ENCODE measurements around the gene NEURL1.

Gene NEURL1

DNA sequence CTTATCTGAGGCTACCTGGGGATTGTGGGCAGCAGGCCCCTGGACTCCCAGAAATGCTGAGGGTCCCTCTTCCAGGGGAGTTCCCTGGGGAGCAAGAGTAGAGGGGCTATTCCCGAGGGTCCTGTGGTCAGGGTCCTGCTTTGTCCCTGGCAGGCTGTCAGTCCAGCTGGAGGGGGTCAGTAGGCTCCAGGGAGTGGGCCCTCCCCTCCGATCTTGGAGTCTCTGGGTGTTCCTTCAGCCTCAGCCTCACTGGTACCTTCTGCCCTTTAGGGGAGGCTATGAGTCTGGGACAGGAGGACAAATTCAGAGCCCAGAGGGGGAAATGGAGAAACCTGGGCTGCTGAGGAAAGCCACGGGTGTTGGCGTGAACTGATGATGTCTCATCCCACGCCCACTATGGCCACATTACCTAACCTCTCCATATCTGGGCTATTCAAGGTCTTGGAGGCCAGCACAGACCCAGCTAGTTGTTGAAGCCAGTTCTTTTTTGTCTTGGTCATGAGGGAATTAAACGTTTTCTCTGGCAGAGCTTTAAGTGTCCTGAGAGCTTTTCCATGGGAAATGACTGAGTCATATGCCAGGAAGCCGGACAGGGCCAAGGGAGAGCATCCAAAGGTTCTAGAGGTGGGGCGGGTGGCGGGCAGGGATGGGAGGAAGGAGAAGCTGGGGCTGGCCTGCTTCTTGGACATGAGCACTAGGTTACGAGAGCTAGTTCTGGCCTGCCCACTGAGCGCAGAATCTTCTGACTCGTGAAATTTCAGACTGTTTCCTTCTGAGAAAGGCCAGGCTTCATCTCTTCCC lies 47.5 kb upstream of the NEURL1 start:
- H3K79me2 ChIP-seq (ENCODE audit: insufficient read depth, low read length), result peaks cover 40% of the 10 kb centered on the region
- TF ChIP-seq EZH2phosphoT487 (IDR thresholded peaks at IDR 0.05; ENCODE audit: borderline replicate concordance), result no peak
- TF ChIP-seq, protein P1, sequence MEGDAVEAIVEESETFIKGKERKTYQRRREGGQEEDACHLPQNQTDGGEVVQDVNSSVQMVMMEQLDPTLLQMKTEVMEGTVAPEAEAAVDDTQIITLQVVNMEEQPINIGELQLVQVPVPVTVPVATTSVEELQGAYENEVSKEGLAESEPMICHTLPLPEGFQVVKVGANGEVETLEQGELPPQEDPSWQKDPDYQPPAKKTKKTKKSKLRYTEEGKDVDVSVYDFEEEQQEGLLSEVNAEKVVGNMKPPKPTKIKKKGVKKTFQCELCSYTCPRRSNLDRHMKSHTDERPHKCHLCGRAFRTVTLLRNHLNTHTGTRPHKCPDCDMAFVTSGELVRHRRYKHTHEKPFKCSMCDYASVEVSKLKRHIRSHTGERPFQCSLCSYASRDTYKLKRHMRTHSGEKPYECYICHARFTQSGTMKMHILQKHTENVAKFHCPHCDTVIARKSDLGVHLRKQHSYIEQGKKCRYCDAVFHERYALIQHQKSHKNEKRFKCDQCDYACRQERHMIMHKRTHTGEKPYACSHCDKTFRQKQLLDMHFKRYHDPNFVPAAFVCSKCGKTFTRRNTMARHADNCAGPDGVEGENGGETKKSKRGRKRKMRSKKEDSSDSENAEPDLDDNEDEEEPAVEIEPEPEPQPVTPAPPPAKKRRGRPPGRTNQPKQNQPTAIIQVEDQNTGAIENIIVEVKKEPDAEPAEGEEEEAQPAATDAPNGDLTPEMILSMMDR (conservative IDR thresholded peaks at IDR 0.05; ENCODE audit: low read length), result no peak
- H3K4me2 ChIP-seq (ENCODE audit: low read depth, low read length, poor library complexity, severe bottlenecking), result no peak overlapping the region
- no peak overlapping the region for H3K9ac ChIP-seq (ENCODE audit: low read depth, low read length, poor library complexity, severe bottlenecking)
- no peaks in the 10 kb centered on the region for H3K9me3 ChIP-seq (ENCODE audit: insufficient read depth, low read depth, low read length)
- no peaks in the 10 kb centered on the region for H3K9me2 ChIP-seq (replicated peaks; ENCODE audit: low read depth, low read length)
- no peaks in the 10 kb centered on the region for H3F3A ChIP-seq (ENCODE audit: low read depth)
- H3K4me3 ChIP-seq (ENCODE audit: low read length, poor library complexity, severe bottlenecking), result no peak overlapping the region
- H3K4me1 ChIP-seq (ENCODE audit: insufficient read depth, low read length, poor library complexity, severe bottlenecking), result peaks cover 20% of the 10 kb centered on the region
- H3K27me3 ChIP-seq (ENCODE audit: insufficient read depth, low read length, poor library complexity, severe bottlenecking), result no peaks in the 10 kb centered on the region
- H3K36me3 ChIP-seq (ENCODE audit: insufficient read depth, low read length), result peaks cover 66% of the 10 kb centered on the region; the same call in 1 of the 2 replicates
- no peak overlapping the region for H2AFZ ChIP-seq (ENCODE audit: low read length)
- peaks cover 16% of the 10 kb centered on the region for H4K20me1 ChIP-seq (ENCODE audit: insufficient read depth, low read length, poor library complexity, severe bottlenecking)

DNA sequence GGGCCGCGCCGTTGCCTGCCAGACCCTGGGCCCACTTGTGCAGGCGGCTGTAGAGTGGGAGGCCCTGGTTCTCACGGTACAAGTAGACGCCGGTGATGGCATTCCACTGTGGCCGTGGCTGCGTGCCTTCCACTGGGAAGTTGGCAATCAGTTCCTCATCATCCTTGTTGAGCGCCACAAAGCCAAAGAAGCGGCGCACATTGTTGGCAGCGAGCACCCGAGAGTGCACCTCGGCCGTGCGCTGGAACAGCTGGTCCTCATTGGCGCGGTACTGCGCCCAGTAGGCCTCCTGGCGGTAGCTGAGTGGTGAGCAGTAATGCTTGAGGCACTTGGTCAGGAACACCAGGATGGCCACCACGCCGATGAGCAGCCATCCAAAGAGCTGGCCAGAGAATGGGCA lies 46.3 kb upstream of the NEURL1 start:
- Histone ChIP-seq H3K9me2 (replicated peaks; ENCODE audit: low read depth, low read length) (no peaks in the 10 kb centered on the region), H3K27me3 (ENCODE audit: insufficient read depth, low read length, poor library complexity, severe bottlenecking) (no peaks in the 10 kb centered on the region), H4K20me1 (ENCODE audit: insufficient read depth, low read length, poor library complexity, severe bottlenecking) (peaks cover 16% of the 10 kb centered on the region), H3K9me3 (ENCODE audit: insufficient read depth, low read depth, low read length) (no peaks in the 10 kb centered on the region), H3K4me2 (ENCODE audit: low read depth, low read length, poor library complexity, severe bottlenecking) (peak overlapping the region; percentile 6), H3K79me2 (ENCODE audit: insufficient read depth, low read length) (peaks cover 52% of the 10 kb centered on the region), H3F3A (ENCODE audit: low read depth) (no peaks in the 10 kb centered on the region), H3K36me3 (ENCODE audit: insufficient read depth, low read length) (peaks cover 54% of the 10 kb centered on the region; the same call in 1 of the 2 replicates), H3K4me3 (ENCODE audit: low read length, poor library complexity, severe bottlenecking) (no peak overlapping the region), H3K9ac (ENCODE audit: low read depth, low read length, poor library complexity, severe bottlenecking) (no peak overlapping the region), H2AFZ (ENCODE audit: low read length) (no peak overlapping the region), H3K4me1 (ENCODE audit: insufficient read depth, low read length, poor library complexity, severe bottlenecking) (peaks cover 20% of the 10 kb centered on the region)
- TF ChIP-seq EZH2phosphoT487 (IDR thresholded peaks at IDR 0.05; ENCODE audit: borderline replicate concordance), result no peak
- TF ChIP-seq, protein P1 (conservative IDR thresholded peaks at IDR 0.05; ENCODE audit: low read length), result no peak

DNA sequence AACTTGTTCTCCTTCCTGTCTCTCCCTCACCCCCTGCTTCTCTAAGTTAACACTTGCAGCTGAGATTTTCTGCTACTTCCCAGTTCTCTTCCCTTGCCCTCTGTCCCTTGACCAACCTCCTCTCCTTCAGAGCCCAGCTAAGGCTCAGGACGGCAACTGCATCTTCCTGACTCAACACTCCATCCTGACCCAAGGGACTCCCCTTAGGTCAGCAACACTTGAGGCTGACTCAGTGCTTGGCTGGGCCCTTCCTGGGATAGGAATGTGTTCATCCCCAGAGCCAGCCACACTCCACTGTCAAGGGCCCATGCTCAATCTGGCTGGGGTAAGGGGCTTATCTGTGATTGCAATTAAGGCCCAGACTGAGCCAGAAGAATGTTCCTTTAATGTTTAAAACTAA lies 44.8 kb upstream of the NEURL1 start:
- no peak overlapping the region for H3K9ac ChIP-seq (ENCODE audit: low read depth, low read length, poor library complexity, severe bottlenecking)
- H3K36me3 ChIP-seq (ENCODE audit: insufficient read depth, low read length), result peaks cover 39% of the 10 kb centered on the region; the same call in 1 of the 2 replicates
- no peaks in the 10 kb centered on the region for H3F3A ChIP-seq (ENCODE audit: low read depth)
- H3K4me3 ChIP-seq (ENCODE audit: low read length, poor library complexity, severe bottlenecking), result peak overlapping the region; percentile 92
- no peaks in the 10 kb centered on the region for H3K9me2 ChIP-seq (replicated peaks; ENCODE audit: low read depth, low read length)
- peak overlapping the region; percentile 94 for H3K4me2 ChIP-seq (ENCODE audit: low read depth, low read length, poor library complexity, severe bottlenecking)
- H2AFZ ChIP-seq (ENCODE audit: low read length), result no peak overlapping the region
- peaks cover 61% of the 10 kb centered on the region for H3K79me2 ChIP-seq (ENCODE audit: insufficient read depth, low read length)
- H4K20me1 ChIP-seq (ENCODE audit: insufficient read depth, low read length, poor library complexity, severe bottlenecking), result peaks cover 16% of the 10 kb centered on the region
- H3K4me1 ChIP-seq (ENCODE audit: insufficient read depth, low read length, poor library complexity, severe bottlenecking), result peaks cover 31% of the 10 kb centered on the region
- H3K27me3 ChIP-seq (ENCODE audit: insufficient read depth, low read length, poor library complexity, severe bottlenecking), result no peaks in the 10 kb centered on the region
- H3K9me3 ChIP-seq (ENCODE audit: insufficient read depth, low read depth, low read length), result no peaks in the 10 kb centered on the region
- TF ChIP-seq, protein P1 (conservative IDR thresholded peaks at IDR 0.05; ENCODE audit: low read length), result no peak
- no peak for TF ChIP-seq EZH2phosphoT487 (IDR thresholded peaks at IDR 0.05; ENCODE audit: borderline replicate concordance)
